ENCODE data around the gene TENM4.

Gene TENM4

DNA sequence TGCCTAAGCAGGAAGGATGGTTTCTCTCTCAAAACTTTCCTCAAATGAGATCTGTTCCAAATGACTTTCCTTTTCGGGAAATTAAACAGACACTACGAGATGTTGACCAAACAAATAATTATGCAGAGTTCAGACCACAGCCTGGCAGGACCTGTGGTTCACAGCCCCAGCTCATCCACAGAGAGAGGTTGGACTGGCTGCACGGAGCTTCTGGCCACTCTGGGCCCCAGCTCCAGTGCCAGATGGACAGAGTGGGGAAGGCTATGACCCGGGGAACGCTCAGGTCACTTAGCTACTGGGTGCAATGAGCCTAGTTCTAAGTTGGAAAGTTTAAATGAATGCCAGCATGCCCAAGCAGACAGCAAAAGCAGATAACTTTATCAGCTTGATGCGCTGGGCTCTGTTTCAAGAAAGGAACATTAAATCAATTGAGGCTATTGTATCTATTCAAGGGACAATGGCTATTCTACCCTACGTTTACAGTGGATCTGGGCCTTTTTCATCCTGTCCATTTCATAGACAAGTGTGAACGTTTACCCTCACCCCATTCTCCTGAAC, 710.5 kb downstream of the TENM4 start:
- DNase-seq = no peak

DNA sequence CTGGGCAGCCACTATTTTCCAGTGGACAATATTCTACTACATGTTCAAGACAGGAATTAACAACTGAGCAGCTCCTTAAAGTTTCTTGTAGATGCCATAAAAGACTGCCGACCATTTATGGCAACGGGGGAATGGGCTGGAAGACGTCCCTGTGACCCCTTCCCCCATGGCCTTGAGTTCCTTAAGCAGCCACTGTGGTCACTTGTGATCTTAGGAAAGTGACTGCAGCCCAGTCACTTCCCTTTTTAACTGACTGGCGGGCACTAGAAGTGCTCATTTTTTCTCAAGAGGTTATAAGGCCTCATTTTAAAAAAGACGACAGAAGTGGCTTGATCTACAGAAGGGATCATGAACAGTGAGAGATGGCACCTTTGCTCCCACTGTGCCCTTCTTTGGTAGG, 713.0 kb downstream of the TENM4 start:
- no peak for DNase-seq

DNA sequence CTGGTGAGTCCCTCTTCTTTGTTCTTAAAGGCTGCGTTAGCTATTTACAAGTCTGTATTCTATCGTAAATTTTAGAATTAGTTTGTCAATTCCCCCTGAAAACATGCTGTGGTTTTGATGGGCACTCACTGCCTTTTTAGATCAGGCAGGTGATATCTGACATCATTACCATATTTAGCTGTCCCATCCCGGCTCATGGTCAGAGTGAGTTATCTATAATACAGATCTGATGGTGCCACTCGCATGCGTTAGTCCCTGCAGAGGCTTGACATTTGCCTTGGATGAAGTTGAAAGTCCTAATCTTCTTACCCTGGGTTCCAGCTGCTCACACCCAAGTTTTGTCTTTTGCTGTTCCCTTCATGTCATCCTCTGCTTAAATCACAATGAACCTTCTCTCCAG, 715.6 kb downstream of the TENM4 start:
- no peak for DNase-seq

DNA sequence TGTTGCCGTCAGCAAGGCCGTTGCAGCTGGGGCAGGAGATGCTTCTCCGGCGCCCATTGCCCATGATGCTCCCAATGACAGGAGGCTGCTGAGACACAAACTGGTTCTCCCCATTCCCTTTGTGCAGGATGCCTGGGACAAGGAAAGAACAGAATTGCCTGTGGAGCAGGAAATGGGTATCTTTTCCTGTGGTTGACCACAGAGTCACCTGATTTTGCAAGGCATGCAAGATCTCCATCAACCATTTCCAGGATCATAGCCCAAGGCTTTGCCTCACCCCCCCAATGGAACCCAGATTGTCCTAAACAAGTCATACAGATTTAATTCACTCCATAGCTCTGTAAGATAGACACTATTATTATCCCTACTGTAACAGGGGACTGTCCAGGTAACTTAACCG, 718.0 kb downstream of the TENM4 start:
- no peak for DNase-seq

DNA sequence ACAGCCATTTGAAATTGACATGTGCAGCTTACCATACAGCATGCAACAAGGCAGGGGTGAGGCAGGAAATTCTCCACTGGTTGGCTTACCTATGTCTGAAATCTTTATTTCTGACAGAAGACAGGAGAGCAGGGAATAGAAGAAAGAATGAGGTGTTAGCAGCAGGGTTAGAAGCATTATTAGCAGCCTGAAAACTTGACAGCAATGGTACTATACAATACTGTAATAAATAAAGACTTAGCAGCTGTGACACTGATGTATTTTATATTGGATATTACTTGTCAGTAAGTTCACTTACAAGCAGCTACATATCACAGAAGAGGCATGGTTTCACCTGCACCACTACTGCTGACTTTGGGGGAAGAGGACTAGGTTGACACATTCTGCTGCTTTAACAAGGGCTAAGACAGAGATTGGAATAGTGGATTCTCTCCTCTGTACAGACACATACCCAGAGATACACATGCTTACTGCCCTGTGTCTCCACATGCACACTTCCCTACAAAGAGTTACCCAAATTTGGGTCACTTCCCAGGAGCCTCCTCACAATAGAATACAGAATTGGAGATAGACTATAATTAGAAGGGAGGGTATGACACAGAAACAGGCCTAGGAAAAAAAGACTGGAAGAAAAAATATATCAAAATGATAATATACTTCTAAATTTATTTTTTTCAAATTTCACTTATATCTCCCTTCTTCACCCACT, 720.4 kb downstream of the TENM4 start:
- no peak for DNase-seq

DNA sequence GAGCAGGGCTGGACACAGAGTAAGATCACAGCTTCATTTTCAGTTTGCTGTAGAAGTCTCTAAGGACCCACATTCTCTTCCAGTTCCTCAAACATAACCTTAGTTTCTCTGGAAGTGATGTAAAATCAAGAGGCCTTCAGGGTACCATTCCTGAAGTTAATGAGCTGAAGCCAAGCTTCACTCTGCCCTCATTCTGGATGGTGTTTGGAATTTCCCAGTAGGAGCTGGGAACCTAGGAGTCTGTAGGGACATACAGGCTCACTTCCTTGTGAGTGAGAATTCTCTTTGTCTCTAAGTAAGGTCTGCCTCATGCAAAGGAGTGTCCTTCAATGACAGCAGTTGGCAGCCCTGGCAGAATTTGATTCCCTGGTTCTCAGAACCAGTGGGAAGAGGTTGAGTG, 723.8 kb downstream of the TENM4 start:
- DNase-seq = no peak

DNA sequence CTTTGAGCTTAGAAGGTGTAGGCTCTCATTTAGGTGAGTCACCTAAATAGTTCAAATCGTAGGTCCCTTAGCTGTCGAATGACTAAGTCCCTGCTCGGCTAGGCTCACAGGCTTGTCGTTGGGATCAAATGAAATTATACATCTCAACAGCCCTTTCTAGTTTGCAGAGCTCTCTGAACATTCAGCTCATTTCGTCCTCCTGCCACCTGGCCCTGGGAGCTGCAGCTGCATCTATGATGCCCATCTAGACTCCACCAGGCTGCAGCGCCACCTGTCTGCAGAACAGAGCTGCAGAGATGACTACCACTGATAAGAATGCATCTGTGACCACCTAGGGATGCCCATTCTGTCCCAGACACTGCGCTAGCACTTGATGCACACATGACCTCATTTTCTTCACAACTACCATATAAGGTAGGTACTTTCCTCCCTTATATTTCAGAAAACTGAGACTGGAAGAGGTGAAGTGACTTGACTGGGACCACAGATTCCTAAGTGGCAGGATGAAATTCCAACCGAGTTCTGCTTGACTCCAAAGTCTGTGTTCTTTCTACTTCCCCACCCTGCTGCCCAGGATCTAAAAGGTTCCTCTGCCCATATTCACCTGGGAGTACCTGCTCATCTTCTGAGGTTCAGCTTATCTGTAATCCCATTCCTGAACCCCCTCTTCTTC, 725.1 kb downstream of the TENM4 start:
- DNase-seq = peak; percentile 71

DNA sequence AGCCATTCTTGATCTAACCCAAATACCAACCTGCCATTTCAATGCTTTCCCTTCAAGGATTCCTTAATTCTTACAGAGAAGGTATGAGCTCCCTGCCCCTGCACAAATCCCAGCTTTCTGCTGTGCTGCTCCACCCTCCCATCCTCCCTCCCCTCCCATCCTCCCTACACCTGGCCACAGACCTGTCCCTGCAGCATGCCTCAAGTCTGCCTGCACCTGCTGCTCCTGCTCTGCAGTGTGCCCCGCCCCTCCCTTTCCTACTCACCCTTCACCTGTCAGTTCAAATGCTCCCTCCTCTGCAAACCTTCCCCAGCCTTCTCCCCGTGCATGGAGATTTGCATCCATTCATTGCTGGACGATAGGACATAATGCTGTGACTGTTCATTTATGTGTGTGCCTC, 726.3 kb downstream of the TENM4 start:
- no peak for DNase-seq

DNA sequence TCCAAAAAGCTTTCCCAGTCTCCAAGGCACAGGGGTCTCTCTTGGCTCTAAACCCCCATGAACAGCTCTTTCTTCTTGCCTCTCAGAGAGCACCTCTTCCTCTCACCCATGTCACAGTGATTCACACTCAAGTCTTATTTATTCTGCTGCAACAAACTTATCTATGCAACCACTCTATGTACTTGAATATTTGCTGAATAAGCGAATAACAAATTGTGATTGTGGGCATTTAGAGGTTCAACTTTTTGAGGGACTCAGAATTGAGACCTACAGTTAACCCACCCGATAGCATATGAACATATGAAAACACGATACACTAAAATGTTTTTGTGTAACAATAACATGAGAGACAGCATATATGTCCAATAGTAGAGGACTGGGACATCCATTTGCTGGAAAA, 729.1 kb downstream of the TENM4 start:
- no peak for DNase-seq

DNA sequence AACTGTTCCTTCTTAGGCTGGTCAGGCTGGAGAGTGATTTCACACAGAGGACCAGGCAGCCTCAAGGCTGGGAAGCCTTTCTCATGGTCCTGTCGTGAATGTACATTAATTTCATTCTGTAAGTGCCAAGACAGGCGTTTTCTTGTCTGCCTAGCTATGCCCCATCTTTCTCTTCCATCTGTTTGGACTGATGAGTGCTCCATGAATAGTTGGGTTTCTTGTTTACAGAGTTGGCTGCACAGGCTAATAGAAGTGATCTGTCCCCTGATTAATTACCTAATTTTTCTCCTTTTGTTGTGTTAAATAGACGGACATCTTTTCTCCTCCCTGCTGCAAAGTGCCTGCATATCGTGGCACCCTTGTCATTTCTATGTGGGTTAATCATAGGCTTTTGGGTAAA, 730.4 kb downstream of the TENM4 start:
- no peak for DNase-seq

DNA sequence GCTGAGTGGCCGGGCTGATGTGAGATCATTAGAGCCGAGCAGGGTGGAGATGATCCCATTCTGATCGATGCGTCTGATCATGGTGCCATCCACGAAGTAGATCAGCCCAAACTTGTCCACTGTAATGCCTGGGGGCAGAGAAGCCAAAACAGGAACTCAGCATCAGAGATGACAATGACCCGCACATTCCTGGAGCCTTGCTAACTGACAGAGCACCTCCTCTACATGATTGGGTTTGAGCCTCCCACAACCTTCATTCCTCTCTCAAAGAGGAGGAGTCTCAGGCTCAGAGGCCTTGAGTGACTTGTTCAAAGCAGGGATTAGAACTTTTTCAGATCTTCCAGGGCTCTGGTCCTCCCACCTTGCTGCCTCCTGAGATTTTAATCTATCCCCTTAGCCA, 732.4 kb downstream of the TENM4 start:
- peak; percentile 19 for DNase-seq

DNA sequence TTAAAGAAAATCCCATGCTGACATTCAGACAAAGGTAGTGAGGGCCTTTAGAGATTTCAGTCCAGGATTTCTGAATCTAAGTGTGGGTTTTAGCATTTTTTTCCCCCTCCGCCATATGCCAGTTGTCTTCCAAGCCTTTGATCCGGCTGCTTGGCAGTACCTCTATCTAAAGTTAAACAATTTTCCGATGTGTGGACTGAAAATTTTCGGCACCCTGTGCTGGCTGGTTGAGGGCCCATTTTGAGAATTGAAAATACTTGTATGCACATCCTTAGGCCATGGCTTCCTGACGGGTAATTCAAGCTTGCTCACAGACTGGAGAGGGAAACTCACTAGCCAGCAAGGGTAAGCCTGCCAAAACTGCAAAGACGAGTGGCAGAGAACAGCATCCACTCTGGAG, 734.3 kb downstream of the TENM4 start:
- no peak for DNase-seq

DNA sequence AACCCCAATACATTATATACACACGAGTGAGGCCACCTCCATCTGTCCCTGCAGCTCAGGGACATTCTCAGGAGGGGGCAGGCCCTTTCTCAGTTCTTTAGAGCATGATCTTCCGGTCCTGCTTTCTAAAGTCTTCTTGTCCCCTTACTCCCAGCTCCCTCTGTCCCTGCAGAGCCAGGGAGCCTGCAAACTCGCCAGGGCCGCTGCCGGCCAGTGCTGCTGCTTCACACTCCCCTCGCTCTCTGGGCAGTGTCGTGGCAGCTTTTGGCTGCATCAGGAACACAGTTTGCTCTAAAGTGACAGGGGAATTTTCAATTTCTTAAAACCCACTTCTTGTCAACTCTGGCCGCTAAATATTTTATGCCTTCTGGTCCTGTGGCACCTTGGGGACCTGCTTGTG, 736.0 kb downstream of the TENM4 start:
- DNase-seq = no peak

DNA sequence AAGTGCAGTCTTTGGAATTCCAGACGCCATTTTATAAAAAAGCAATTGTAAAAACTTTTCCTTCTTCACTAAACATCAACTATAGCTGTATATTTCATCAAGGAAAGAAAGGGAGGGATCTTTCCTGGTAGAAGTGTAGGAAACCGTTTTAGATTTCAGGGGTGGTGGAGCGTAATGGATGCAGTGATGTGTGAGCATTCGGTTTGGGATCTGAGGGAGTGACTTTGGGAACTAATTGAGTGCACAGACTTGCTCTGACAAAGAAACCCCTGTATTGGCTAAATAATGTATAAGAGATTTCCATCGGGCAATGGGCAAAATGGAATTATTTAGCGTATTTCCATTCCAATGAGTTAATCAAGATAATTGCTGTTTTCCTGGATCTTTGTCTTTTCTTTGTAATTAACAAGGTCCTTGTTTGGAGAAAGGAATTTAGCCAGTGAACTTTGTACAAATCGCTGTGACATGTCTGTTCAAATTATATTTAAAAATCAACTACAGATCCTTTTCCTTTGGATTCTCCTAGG, 741.2 kb downstream of the TENM4 start:
- no peak for DNase-seq

DNA sequence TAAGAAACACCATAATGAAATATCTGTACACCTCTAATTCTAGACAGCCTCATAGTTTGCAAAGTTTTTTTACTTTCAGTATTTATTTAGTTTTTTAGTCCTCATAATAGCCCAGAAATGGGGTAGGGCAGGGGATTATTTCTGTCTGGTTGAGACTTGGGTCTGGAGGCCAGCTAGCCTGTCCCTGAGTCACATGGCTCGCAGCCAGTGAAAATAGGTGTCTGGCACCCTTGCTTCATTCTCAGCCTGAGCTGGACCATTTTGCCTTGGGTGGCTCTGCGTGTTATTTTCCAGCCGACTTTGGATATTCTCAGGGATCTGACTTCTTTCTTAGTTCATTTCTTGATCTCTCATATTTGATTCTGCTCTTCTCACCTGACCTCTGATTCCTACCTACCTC, 742.2 kb downstream of the TENM4 start:
- DNase-seq = peak; percentile 78

DNA sequence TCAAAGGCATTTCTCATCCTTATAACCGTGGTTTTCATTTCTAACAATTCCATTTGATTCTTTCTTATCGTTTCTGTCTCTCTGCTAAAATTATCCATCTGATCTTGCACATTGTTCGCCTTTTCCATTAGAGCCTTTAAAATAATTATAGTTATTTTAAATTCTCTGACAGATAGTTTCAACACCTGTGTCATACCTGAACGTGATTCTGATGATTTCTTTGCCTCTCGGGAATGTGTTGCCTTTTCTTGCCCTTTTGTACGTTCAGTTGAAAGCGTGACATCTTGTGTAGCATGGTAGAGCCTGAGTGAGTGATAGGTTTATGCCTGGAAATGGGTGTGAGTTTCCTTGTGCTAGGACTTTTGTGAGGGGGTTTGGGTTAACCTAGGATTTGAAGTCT, 744.7 kb downstream of the TENM4 start:
- DNase-seq = no peak

DNA sequence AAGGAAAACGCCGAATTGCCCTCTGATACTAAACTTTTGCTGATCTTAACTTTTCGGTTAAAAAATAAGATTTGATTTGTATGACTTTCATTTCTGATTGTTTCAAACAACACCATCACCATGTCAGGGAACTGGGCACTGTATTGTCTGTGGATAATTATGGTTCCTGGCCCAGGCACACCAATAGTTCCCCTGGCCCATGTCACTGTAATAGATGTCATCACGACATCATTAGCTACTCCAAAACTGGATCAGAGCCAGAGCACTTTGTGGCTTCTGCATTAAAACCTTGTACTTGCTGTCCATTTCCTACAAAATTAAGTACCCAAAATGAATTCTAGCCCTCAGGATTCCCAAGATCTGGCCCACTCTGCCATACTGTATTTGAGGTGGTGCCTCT, 746.7 kb downstream of the TENM4 start:
- no peak for DNase-seq

DNA sequence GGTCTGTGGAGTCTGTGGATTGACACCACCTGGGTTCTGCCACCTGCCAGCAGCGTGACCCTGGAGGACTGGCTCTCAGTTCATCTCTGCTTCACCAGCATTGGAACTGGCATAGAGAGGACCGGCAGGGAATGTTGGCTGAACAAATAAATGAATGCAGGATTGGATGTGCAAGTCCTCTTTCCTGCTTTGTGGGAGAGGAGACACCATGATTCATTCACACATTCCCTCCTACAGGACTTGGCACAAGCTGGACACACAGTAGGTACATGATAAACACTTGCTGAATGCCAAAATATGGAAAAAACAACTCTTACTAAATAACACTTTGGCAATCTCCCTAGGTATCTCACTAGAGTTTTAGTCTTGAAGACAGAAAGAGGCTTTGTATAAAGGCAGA, 749.6 kb downstream of the TENM4 start:
- no peak for DNase-seq

DNA sequence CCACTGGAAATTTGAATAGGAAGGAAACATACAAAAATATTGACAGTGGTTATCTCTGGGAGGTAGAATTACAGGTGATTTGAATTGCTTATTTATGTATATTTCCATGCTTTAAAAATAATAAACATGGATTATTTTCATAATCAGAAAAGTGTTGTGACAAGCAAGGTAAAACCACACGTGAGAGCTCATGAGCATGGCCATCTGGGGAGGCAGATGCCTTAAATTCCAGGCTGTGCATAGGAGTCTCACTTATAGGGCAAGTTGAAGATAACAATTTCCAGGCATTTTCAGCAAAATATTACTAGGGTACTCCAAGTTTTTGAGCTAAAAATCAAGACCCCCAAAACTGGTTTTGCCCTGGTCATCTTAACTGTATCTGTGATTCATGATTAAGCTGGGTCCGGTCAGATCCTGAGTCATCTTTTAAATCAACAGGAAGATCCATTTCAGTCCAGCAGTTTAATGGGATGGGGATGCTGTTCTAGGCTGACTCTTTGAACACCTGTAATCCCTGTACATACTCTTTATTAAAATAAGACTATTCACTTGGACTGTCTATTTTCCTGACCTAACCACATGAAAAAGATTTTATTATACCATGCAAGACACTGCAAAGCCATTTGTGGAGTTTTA, 750.4 kb downstream of the TENM4 start:
- no peak for DNase-seq

DNA sequence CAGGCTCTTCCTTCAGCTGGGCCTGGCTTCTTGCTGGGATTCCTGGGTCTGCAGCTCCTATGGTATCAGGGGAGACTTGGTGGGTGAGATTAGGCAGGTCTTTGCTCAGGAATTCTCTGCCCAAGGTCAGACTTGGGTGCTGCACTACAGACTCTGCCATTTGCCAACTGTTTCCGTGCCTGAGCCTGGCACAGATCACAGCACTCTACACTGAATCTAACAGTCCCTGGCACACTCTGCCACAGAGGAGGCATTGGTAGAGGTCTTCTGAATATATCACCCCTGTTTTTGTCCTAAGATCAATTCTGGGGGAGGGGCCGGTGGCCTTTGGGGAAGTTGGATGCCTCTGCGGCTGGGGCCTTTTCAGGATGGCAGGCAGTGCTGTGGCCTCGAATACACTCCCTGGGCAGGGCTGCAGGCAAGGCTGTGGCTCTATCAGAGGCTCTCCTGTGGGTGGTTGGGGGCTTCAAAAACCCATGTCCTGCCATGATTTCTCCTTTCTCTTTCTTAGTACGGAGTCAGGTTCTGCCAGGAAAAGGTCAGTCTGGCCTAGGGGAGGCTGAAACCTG, 751.2 kb downstream of the TENM4 start:
- no peak for DNase-seq

DNA sequence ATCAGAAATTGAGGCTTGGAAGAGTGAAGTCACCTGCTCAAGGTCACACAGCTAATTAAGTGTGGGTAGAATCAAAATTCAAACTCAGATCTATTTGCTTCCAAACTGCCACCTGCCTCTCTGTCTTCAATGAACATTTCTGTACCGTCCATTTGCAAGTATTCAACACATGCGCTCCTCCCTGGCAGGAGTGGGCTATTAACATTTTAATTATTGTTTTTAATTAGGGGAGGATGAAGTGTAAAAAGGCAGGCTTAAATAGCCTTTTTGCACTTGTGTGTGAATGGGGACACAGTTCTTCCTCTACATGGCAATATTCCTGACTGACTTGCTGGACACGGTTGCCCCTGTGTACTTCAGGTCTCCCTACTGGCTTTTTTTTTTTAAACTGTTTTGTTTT, 751.7 kb downstream of the TENM4 start:
- DNase-seq = no peak

DNA sequence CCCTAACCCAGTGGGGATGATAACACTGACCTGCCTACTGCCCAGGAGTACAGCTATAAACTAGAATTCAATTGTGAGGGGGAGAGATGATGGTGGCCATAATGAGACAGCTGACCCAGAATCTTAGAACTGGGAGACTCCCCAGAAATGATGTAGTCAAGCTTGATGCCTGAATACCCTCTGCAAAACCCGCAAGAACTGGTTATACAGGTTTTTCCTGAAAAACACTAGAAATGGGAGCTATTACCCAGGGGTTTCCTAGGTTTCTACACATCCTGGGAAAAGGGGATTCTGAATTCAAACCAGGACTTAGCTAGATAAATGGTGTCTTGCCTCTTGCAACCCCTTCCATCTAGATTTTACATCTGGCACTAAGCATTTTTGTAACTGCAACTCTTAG, 752.4 kb downstream of the TENM4 start:
- no peak for DNase-seq

DNA sequence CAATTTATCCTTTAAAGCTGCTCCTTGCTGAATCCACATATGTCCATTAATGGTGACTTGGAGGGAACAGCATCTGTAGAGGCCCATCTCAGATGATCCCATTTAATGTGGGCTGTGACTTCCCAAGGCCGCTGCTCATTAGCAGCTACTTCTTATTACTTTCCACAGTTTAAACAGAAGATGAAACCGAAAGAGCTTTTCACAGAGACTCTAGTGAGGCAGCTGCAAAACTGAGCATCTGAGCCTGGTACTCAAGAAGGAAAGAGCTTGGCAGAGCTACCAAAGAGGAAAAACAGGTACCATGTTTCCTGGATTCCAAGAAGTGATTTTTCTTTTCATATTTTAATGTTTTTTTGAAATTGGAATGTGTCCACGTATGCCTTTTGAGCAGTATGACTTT, 755.7 kb downstream of the TENM4 start:
- DNase-seq = no peak
